ENCODE measurements around the gene RGP1. TPM values are rescaled to one million over a fixed set of nuclear protein-coding genes. Genes with fewer than 3 reads are reported as not detected.

Gene RGP1
- total RNA-seq, 2 experiments from 2014 or later: 17.1 to 17.3 TPM

- ChIA-PET POLR2A (interaction anchor here (1.1 kb wide), 1 partner anchor 12 kb away, joined by 3 read pairs; no protein-coding TSS in a partner anchor), CTCF (interaction anchor here (1.0 to 2.5 kb wide), 2 partner anchors 20 kb away, joined by 4 to 11 read pairs; no protein-coding TSS in a partner anchor)
Observed at GRCh38 chr9:35716230-35716629, 32.9 kb upstream of the RGP1 start.

DNA sequence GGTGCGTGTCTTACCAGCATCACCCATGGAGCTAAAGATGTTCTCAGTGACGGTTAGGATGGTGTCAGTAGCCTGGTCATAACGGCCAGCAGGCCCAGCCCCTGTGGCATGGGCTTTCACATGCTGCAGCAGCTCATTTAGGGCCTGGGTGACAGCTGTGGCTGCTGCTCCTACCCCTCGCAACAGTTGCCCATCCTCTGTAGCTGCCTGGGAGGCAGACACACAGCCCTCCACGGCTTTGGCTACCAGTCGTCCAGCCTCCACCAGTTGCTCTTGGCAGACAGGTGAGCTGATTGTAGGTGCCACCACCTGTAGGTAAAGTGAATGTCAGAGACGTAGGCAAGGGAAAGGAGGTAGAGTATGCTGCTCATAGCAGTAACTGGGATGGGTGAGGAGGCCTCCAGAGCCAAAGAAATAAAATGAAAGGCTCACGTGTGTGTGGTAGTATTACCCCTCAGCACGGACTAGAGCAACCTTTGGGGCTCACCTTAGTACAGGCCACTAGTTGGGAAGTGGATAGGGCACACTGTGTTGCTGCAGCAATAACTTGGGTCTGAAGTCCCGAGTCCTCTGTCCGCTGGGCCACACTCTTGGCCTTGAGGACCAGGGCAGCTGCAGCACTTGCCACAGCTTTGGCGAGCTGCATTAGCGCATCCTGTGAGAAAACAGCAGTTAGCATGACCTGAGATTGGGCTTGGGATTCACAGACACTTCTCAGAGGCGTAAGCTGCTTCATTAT is 31.8 kb upstream of the RGP1 start:
- ChIA-PET CTCF (interaction anchor here (0.6 to 2.5 kb wide), 3 partner anchors 21 to 128 kb away, joined by 3 to 11 read pairs (median 3); no protein-coding TSS in a partner anchor), POLR2A (no interaction called here)

- ChIA-PET POLR2A (interaction anchor here (0.6 kb wide), 1 partner anchor 32 kb away, joined by 4 read pairs; no protein-coding TSS in a partner anchor), CTCF (interaction anchor here (2.5 kb wide), 1 partner anchor 23 kb away, joined by 11 read pairs; no protein-coding TSS in a partner anchor)
Observed at GRCh38 chr9:35718721-35719511, 30.2 kb upstream of the RGP1 start.

GRCh38 chr9:35719546-35719945 is 29.5 kb upstream of the RGP1 start:
- ChIA-PET CTCF (no interaction called here), POLR2A (interaction anchor here (0.6 kb wide), 1 partner anchor 33 kb away, joined by 4 read pairs; no protein-coding TSS in a partner anchor)

GRCh38 chr9:35723426-35723825 is 25.7 kb upstream of the RGP1 start:
- ChIA-PET CTCF (no interaction called here), POLR2A (no interaction called here)

- POLR2A ChIA-PET: no interaction called here
- CTCF ChIA-PET: no interaction called here
Observed at GRCh38 chr9:35723908-35724307, 25.2 kb upstream of the RGP1 start.

DNA sequence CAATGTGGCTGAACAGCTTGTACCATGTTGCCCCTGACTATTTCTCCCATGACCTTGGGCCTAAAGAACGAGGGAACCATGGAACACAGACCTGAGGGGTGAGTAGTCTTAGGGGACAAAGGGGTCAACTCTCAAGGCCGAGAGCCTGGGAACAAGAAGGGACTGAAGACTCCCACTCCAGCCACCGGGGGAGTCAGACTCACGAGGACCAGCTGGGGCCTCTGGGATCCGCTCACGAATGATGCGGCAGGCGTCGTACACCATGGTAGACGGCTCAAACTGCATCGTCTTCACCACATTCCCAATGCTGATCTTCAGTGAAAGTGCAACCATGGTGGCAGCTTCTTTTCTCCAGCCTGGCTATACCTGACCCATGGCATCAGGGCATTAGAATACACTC is 23.7 kb upstream of the RGP1 start:
- POLR2A ChIA-PET: no interaction called here

GRCh38 chr9:35726931-35727330 is 22.2 kb upstream of the RGP1 start:
- ChIA-PET POLR2A (interaction anchor here (0.6 kb wide), 1 partner anchor 110 kb away, joined by 3 read pairs; no protein-coding TSS in a partner anchor), CTCF (interaction anchor here (0.5 to 6.2 kb wide), 9 partner anchors 13 to 108 kb away, joined by 3 to 30 read pairs (median 5); partner anchors contain the start of genes CCDC107, RMRP and SPAG8)

More for the DNA sequence above, 23.7 kb upstream of the RGP1 start:
- CTCF ChIA-PET: interaction anchor here (1.3 to 1.6 kb wide), 2 partner anchors 75 to 87 kb away, joined by 3 to 6 read pairs; partner anchors contain the start of genes SIT1 and SPAG8

- ChIA-PET POLR2A (interaction anchor here (0.6 to 2.0 kb wide), 6 partner anchors 11 to 111 kb away, joined by 3 to 10 read pairs (median 3); partner anchors contain the start of genes CCDC107, GBA2, RGP1 and RMRP), CTCF (interaction anchor here (0.6 to 6.2 kb wide), 9 partner anchors 14 to 124 kb away, joined by 3 to 30 read pairs (median 4); partner anchors contain the start of genes CCDC107, RMRP and TPM2)
Observed at GRCh38 chr9:35727676-35728040, 21.4 kb upstream of the RGP1 start.

GRCh38 chr9:35728041-35728971 is 20.8 kb upstream of the RGP1 start:
- ChIA-PET POLR2A (interaction anchor here (0.6 to 2.0 kb wide), 10 partner anchors 11 to 124 kb away, joined by 3 to 10 read pairs (median 3); partner anchors contain the start of genes CCDC107, GBA2, RGP1 and RMRP), CTCF (interaction anchor here (0.6 to 6.2 kb wide), 10 partner anchors 14 to 124 kb away, joined by 3 to 30 read pairs (median 4); partner anchors contain the start of genes CCDC107, RMRP and TPM2)

DNA sequence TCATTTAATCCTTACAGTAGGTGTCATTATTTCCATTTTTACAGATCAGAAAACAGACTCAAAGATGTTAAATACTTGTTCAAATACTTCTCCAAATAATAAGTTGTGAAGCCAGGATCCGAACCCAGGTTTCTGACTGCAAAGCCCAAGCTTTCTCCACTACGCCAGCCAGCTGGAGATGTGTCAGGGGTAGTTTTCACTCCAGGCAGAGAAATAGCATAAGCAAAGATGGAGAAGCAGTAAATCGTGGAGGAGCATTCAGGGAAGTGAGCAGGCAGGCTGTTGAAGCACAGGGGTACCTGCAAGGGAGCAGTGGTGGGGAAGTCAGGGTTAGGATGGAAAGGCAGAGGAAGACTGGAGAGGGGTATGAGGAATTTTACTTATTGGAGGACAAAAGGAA is 20.0 kb upstream of the RGP1 start:
- ChIA-PET CTCF (interaction anchor here (0.9 to 6.2 kb wide), 5 partner anchors 15 to 70 kb away, joined by 3 to 30 read pairs (median 4); partner anchors contain the start of genes CCDC107 and RMRP), POLR2A (interaction anchor here (0.6 to 2.0 kb wide), 5 partner anchors 16 to 125 kb away, joined by 3 to 10 read pairs (median 4); partner anchors contain the start of genes CCDC107 and RMRP)

- CTCF ChIA-PET: interaction anchor here (0.6 to 6.2 kb wide), 13 partner anchors 13 to 126 kb away, joined by 3 to 30 read pairs (median 4); partner anchors contain the start of genes CCDC107, GBA2, RGP1 and RMRP
Observed at GRCh38 chr9:35729700-35730485, 19.2 kb upstream of the RGP1 start.

DNA sequence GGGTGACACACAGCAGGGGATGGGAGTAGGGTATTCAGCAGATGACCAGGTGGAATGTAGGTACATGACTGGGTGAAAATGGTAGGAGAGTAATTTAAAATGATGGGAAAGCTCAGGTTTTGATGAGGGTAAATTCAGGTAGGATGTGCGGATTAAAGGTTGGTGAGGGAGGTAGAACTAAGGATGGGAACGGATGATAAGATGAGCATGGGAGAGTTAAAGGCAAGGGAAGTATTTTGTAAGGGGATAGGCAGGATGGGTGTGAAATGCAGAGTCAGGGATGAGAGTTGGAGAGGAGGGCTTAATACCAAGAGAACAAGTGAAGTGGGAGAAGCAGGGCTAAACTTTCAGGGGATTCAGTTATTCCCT is 18.6 kb upstream of the RGP1 start:
- POLR2A ChIA-PET: interaction anchor here (3.1 kb wide), 1 partner anchor 18 kb away, joined by 27 read pairs; the partner anchor contains the start of genes GBA2 and RGP1
- CTCF ChIA-PET: interaction anchor here (0.6 to 6.2 kb wide), 13 partner anchors 12 to 127 kb away, joined by 3 to 30 read pairs (median 4); partner anchors contain the start of genes CCDC107, GBA2, RGP1 and RMRP

More at GRCh38 chr9:35729700-35730485, 19.2 kb upstream of the RGP1 start:
- POLR2A ChIA-PET: no interaction called here

GRCh38 chr9:35731415-35732184 is 17.5 kb upstream of the RGP1 start:
- POLR2A ChIA-PET: interaction anchor here (0.8 to 3.1 kb wide), 6 partner anchors 10 to 85 kb away, joined by 3 to 27 read pairs (median 5); partner anchors contain the start of genes ARHGEF39, CCDC107, GBA2 and RGP1
- CTCF ChIA-PET: interaction anchor here (1.0 to 6.2 kb wide), 13 partner anchors 11 to 84 kb away, joined by 3 to 30 read pairs (median 4); partner anchors contain the start of genes CCDC107, GBA2, RGP1 and RMRP

DNA sequence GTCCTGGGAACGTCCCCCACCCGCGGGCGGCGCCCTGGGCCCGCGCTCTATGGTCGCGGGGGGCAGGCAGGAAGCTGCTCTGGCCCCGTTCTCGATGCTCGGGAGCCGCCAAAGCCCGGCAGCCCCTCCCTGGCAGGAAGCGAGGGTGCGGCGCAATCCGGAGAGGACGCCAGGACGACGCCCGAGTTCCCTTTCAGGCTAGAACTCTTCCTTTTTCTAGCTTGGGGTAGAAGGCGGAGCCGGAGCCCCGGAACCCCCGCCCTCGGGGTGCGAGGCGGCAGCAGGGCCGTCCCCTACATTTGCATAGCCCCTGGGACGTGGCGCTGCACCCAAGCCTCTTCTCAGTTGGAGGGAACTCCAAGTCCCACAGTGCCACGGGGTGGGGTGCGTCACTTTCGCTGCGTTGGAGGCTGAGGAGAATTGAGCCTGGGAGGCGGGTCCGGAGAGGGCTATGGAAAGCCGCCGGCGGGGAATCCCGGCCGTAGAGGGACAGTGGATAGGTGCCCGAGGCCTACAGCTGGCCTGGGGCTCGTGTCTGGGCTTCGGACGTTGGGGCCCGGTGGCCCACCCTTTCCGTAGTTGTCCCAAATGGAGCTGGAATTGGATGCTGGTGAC is 16.8 kb upstream of the RGP1 start, which contains the start of the genes CREB3 and TLN1:
Gene CREB3 (plus strand): TSS at position 482 of the 615 bp plus-strand sequence. CDS start 107 bp downstream, at position 589.
Gene TLN1 (minus strand): TSS at position 11 of the 615 bp plus-strand sequence. CDS start 6,501 bp downstream, outside the sequence.
- CTCF ChIA-PET: interaction anchor here (0.8 to 6.2 kb wide), 12 partner anchors 16 to 129 kb away, joined by 3 to 30 read pairs (median 4); partner anchors contain the start of genes CCDC107, GBA2, RGP1 and RMRP
- POLR2A ChIA-PET: interaction anchor here (0.6 to 3.1 kb wide), 6 partner anchors 9 to 74 kb away, joined by 3 to 27 read pairs (median 5); partner anchors contain the start of genes ARHGEF39, CCDC107, GBA2 and RGP1
